RWPE1 (cell line): ENCODE data around the gene CAB39.
A peak's percentile ranks its signal among the peaks of the same experiment; 100 is the strongest.

ENCODE experiments used
- CTCF ChIA-PET: fragments of 350-600 bp; sonication (Branson Sonifier 250); formaldehyde crosslinking; extraction: SDS; loops from one replicate; lab custom pipeline; 2021; lab: Yijun Ruan, JAX
- POLR2A ChIA-PET: fragments of 400-600 bp; formaldehyde crosslinking; extraction: SDS; loops from one replicate; lab custom pipeline; 2020; ENCODE audit warnings: antibody characterized with exemption; ENCODE audit not compliant: low non-redundant PET; lab: Yijun Ruan, JAX
- DNase-seq: peaks from one replicate; pipeline ENCODE4 v3.0.0; 2012; ENCODE audit warnings: low spot score
- H3K27ac ChIP-seq: fragments of 450-650 bp; 2 replicates; pipeline ENCODE4 v1.5.1; 2017
- TF ChIP-seq, protein P1 (sequence below): fragments of 450-650 bp; conservative IDR thresholded peaks from 2 replicates; pipeline ENCODE4 v1.5.1; 2017; ENCODE audit warnings: low read depth, mild to moderate bottlenecking

CAB39 gene

DNA sequence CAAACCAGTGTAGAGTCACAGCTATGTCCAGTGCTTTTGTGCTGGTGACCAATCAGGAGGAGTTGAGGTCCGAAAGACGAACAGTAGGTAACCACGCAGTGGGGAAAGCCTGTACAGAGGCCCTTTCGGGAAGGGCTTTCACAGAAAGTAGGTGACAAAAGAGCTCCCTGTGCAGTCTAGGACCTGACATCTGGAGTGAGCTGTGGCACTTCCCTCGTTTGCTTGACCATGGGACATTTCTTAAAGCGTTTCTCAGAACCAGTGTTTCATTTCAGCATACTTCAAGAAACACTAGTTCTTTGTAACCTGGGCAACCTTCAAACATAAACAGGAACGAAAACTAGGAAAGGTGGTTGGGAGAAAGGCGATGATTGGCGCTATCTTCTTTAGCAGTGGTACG lies 96.4 kb downstream of the CAB39 start:
- ChIA-PET CTCF (interaction anchor here (0.7 to 0.8 kb wide), 2 partner anchors 11 to 538 kb away, joined by 4 read pairs; no protein-coding TSS in a partner anchor), POLR2A (no interaction called here)
- TF ChIP-seq, protein P1, sequence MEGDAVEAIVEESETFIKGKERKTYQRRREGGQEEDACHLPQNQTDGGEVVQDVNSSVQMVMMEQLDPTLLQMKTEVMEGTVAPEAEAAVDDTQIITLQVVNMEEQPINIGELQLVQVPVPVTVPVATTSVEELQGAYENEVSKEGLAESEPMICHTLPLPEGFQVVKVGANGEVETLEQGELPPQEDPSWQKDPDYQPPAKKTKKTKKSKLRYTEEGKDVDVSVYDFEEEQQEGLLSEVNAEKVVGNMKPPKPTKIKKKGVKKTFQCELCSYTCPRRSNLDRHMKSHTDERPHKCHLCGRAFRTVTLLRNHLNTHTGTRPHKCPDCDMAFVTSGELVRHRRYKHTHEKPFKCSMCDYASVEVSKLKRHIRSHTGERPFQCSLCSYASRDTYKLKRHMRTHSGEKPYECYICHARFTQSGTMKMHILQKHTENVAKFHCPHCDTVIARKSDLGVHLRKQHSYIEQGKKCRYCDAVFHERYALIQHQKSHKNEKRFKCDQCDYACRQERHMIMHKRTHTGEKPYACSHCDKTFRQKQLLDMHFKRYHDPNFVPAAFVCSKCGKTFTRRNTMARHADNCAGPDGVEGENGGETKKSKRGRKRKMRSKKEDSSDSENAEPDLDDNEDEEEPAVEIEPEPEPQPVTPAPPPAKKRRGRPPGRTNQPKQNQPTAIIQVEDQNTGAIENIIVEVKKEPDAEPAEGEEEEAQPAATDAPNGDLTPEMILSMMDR: no peak
- no peak overlapping the region for H3K27ac ChIP-seq
- no peak for DNase-seq

DNA sequence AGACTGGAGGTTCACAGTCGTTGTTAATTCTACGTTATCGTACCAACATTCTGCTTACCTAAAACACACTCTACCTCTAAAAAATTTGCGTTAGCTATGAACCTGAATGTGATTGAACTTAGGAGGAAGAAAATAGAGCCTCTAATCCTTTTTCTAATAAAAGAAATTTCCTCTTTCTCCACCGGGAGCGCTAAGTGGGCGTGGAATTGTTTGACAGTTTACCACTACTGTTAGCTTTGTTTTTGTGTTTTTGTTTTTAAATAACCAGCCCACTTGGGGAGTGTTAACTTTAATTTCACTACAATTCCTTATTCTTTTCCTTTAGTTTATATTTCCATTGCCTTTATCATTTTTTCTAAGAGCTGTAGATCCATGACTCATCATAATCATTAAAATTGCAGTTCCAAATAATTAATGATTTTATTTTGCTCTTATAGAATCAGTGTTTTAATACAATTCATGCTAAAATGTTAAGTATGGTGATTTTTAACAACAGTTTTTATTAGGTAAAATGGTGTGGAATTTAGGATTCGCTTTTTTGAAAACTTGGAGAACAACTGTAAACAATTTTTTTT lies 97.1 kb downstream of the CAB39 start:
- ChIA-PET POLR2A (no interaction called here), CTCF (interaction anchor here (0.6 to 1.2 kb wide), 7 partner anchors 12 to 855 kb away, joined by 3 to 5 read pairs (median 4); no protein-coding TSS in a partner anchor)
- H3K27ac ChIP-seq: no peak overlapping the region
- DNase-seq: no peak
- TF ChIP-seq, protein P1: peak; percentile 38; the same call in 1 of the 2 replicates

DNA sequence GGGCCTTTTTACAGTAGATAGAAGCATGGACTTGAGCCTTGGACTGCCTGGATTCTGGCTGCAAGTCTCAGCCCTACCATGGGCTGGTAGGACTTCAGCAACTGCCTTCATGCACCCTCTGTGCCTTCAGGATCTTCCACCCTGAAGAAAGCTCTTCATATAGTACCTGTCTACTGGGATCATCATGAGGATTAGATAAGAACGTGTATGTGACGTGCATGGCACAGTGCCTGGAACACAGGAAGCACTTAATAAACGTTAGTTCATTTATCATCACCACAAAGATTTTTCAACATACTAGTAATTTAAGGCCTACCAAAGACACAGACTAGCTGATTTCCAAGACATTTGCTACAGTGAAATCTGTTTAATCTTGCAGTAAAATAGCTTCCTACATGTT lies 98.9 kb downstream of the CAB39 start:
- H3K27ac ChIP-seq: no peak overlapping the region
- ChIA-PET CTCF (interaction anchor here (0.6 to 0.7 kb wide), 2 partner anchors 37 to 813 kb away, joined by 4 to 6 read pairs; no protein-coding TSS in a partner anchor), POLR2A (no interaction called here)
- no peak for DNase-seq
- TF ChIP-seq, protein P1: no peak

DNA sequence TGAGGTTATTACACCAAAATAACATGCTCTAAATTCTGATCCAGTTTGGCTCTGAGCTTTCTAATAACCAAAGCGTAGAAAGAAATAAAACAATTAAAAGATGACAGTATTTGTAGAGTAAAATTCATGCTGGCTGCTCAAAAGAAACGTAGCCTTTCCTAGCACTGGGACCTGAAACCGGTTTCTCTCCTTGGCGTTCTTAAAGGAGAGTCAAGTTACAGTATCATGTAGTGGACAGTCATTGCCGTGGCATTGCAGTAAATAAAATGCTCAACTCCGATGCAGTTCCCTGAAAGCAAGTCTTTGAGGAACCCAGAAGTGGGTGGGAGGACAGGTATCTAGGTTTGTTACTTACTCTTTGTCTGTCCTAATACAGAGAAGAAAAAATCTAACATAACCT lies 99.4 kb downstream of the CAB39 start:
- no peak overlapping the region for H3K27ac ChIP-seq
- CTCF ChIA-PET: interaction anchor here (0.9 kb wide), 1 partner anchor 13 kb away, joined by 5 read pairs; no protein-coding TSS in a partner anchor
- TF ChIP-seq, protein P1: no peak
- POLR2A ChIA-PET: no interaction called here
- DNase-seq: no peak

DNA sequence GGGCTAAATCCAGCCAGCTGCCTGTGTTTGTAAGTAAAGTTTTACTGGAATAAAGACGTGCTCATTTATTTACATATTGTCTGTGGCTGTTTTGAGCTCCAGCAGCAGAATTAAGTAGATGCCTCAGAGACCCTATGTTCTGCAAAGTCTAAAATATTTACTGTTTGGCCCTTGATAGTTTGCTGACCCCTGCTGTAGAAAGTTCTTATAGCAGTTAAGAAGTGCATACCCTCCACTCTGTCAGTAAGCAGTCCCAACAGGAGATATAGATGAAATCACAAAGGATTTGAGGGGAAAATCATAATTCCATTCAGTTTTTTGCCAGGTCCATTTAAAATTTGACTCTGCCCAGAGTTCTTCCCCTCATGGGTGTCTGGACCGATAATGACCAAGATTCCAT lies 102.0 kb downstream of the CAB39 start:
- no peak for DNase-seq
- TF ChIP-seq, protein P1: peak; percentile 35
- H3K27ac ChIP-seq: no peak overlapping the region
- ChIA-PET CTCF (interaction anchor here (0.6 to 1.2 kb wide), 2 partner anchors 10 to 81 kb away, joined by 5 to 6 read pairs; no protein-coding TSS in a partner anchor), POLR2A (no interaction called here)

DNA sequence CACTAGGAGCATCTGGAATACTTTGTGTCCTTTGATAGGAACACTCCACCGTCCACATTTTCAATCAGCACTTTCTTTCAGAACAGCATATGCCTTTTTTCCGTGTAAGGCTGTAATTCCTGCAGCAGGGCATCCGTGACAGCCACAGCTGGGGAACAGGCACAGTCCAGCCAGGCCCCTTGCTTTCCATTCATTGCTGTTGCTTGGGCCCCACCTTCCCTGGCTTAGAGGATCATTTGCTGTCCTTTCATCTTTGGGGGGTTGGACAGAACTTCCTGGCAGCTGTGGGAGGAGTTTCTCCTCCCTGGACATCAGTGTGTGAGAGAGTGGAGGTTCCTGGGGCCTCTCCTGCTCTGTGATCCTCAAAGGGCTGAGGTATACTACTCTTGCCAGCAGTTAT lies 102.4 kb downstream of the CAB39 start:
- POLR2A ChIA-PET: no interaction called here
- H3K27ac ChIP-seq: no peak overlapping the region
- no peak for DNase-seq
- TF ChIP-seq, protein P1: no peak
- CTCF ChIA-PET: interaction anchor here (0.6 to 1.2 kb wide), 2 partner anchors 9 to 874 kb away, joined by 3 to 5 read pairs; no protein-coding TSS in a partner anchor
